Neuronal stem cell (in vitro differentiated cells): Measurements from ENCODE around the gene RYR1.

ENCODE experiments used
- DNase-seq: peaks from one replicate; pipeline ENCODE4 v3.0.0-alpha.2; 2013; ENCODE audit warnings: low spot score
- H2AFZ ChIP-seq: one replicate; pipeline ENCODE4 v1.6.1; 2013; ENCODE audit warnings: mild to moderate bottlenecking, low read length, inconsistent platforms
- H2AK5ac ChIP-seq: 2 replicates; pipeline ENCODE4 v1.6.1; 2013; ENCODE audit warnings: low read depth, mild to moderate bottlenecking, inconsistent platforms, low read length, moderate library complexity, mixed read lengths
- H2BK120ac ChIP-seq: 2 replicates; pipeline ENCODE4 v1.6.1; 2013; ENCODE audit warnings: low read depth, mild to moderate bottlenecking, inconsistent platforms, low read length, moderate library complexity, mixed read lengths
- H2BK12ac ChIP-seq: one replicate; pipeline ENCODE4 v1.6.1; 2013; ENCODE audit warnings: low read length, inconsistent platforms
- H2BK15ac ChIP-seq: 2 replicates; pipeline ENCODE4 v1.6.1; 2013; ENCODE audit warnings: mild to moderate bottlenecking, low read length, inconsistent platforms, mixed read lengths
- H2BK5ac ChIP-seq: one replicate; pipeline ENCODE4 v1.6.1; 2013; ENCODE audit warnings: inconsistent platforms, mild to moderate bottlenecking, low read length, moderate library complexity
- H3K14ac ChIP-seq: one replicate; pipeline ENCODE4 v1.6.1; 2013; ENCODE audit warnings: low read length, inconsistent platforms
- H3K18ac ChIP-seq: 2 replicates; pipeline ENCODE4 v1.6.1; 2013; ENCODE audit warnings: low read length, inconsistent platforms
- H3K23ac ChIP-seq: 2 replicates; pipeline ENCODE4 v1.6.1; 2013; ENCODE audit warnings: low read depth, mild to moderate bottlenecking, mixed read lengths, low read length, inconsistent platforms; ENCODE audit not compliant: poor library complexity
- H3K27ac ChIP-seq: replicated peaks from 3 replicates; pipeline ENCODE4 v1.5.1; 2013; ENCODE audit warnings: low read length, inconsistent platforms
- H3K27me3 ChIP-seq, 3 experiments: 2 replicates each; pipeline ENCODE4 v1.6.1; 2013; ENCODE audit warnings: low read length in 3 of 3, mild to moderate bottlenecking in 2 of 3, inconsistent platforms in 1 of 3, low read depth in 1 of 3, mixed read lengths in 1 of 3, moderate library complexity in 1 of 3; ENCODE audit not compliant: control insufficient read depth in 3 of 3, insufficient read depth in 3 of 3
- H3K36me3 ChIP-seq, 2 donors: replicated peaks in 1 of 2; 2 replicates each; pipeline ENCODE4 v1.6.1; 2013; ENCODE audit warnings: low read length in 2 of 2; ENCODE audit not compliant: control insufficient read depth in 2 of 2, insufficient read depth in 2 of 2
- H3K4ac ChIP-seq: 2 replicates; pipeline ENCODE4 v1.6.1; 2013; ENCODE audit warnings: inconsistent platforms, mild to moderate bottlenecking, low read length, moderate library complexity
- H3K4me1 ChIP-seq, 2 donors: 1 replicate in 1 of 2; 2 replicates in 1 of 2; pipeline ENCODE4 v1.6.1; 2013; ENCODE audit warnings: low read length in 2 of 2, low read depth in 1 of 2; ENCODE audit not compliant: control insufficient read depth in 2 of 2, insufficient read depth in 1 of 2
- H3K4me2 ChIP-seq: one replicate; pipeline ENCODE4 v1.6.1; 2013; ENCODE audit warnings: mild to moderate bottlenecking, low read length, inconsistent platforms; ENCODE audit not compliant: insufficient read depth, poor library complexity, severe bottlenecking
- H3K4me3 ChIP-seq, 2 donors: 2 replicates each; pipeline ENCODE4 v1.5.1; 2013; ENCODE audit warnings: low read length in 2 of 2, mild to moderate bottlenecking in 2 of 2, inconsistent platforms in 1 of 2, moderate library complexity in 1 of 2
- H3K79me1 ChIP-seq: one replicate; pipeline ENCODE4 v1.6.1; 2013; ENCODE audit warnings: low read depth, mild to moderate bottlenecking, inconsistent platforms, low read length, moderate library complexity
- H3K9ac ChIP-seq: one replicate; pipeline ENCODE4 v1.6.1; 2013; ENCODE audit warnings: mild to moderate bottlenecking, low read depth, low read length, inconsistent platforms; ENCODE audit not compliant: poor library complexity
- H3K9me3 ChIP-seq, 2 donors: replicated peaks in 1 of 2; 2 replicates each; pipeline versions ENCODE3 to v1.6.1; 2013; ENCODE audit warnings: low read length in 2 of 2, mild to moderate bottlenecking in 2 of 2, inconsistent platforms in 1 of 2, low read depth in 1 of 2, mixed read lengths in 1 of 2, moderate library complexity in 1 of 2; ENCODE audit not compliant: control insufficient read depth in 2 of 2, insufficient read depth in 1 of 2
- H4K8ac ChIP-seq: one replicate; pipeline ENCODE4 v1.6.1; 2013; ENCODE audit warnings: low read depth, mild to moderate bottlenecking, inconsistent platforms, low read length, moderate library complexity
- H4K91ac ChIP-seq: one replicate; pipeline ENCODE4 v1.6.1; 2013; ENCODE audit warnings: low read length, low read depth, mild to moderate bottlenecking, inconsistent platforms; ENCODE audit not compliant: poor library complexity
- WGBS, 2 donors: extraction: QIAGEN DNeasy Blood & Tissue Kit; methylation state at CpG; one replicate each; pipeline ENCODE4 v1.1.7; 2013; ENCODE audit warnings: missing lambda C conversion rate in 2 of 2, mixed read lengths in 1 of 2; ENCODE audit not compliant: insufficient read length in 2 of 2, insufficient replicate concordance in 1 of 2; ENCODE audit errors: extremely low coverage in 2 of 2; 5-methylcytosine and 5-hydroxymethylcytosine counted together

Gene RYR1

DNA sequence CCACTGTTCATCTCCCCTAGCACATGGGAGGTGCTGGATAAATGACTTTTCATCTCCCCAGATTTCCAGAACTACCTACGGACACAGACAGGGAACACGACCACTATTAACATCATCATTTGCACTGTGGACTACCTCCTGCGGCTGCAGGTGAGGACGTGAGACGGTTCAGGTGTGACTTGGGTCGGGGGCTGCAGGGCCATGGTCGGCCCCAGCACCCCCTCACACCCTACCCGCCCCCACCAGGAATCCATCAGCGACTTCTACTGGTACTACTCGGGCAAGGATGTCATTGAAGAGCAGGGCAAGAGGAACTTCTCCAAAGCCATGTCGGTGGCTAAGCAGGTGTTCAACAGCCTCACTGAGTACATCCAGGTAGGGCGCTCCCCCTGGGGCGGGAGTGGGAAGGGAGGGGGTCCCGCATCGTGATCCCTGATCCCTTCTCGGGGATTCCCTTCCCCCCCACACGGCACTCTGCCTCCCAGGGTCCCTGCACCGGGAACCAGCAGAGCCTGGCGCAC lies 109.9 kb downstream of the RYR1 start:
- Histone ChIP-seq H2BK5ac (no peak overlapping the region), H3K4me3 (no peak overlapping the region), H3K4me2 (no peak overlapping the region), H3K4ac (no peak overlapping the region), H3K4me1 (no peaks in the 10 kb centered on the region), H2AK5ac (peak overlapping the region; percentile 76), H3K27ac (no peak overlapping the region), H3K9me3 (peaks cover 0 to 1% of the 10 kb centered on the region in 2 donors), H3K79me1 (no peaks in the 10 kb centered on the region), H2BK120ac (no peak overlapping the region), H3K23ac (no peak overlapping the region), H3K18ac (no peak overlapping the region), H3K14ac (no peak overlapping the region), H4K8ac (no peak overlapping the region), H2BK15ac (no peak overlapping the region), H3K9ac (no peak overlapping the region), H2AFZ (no peak overlapping the region), H2BK12ac (no peak overlapping the region), H4K91ac (no peak overlapping the region), H3K36me3 (no peaks in the 10 kb centered on the region), H3K27me3 (no peaks in the 10 kb centered on the region)
- DNase-seq = no peak
- WGBS, 2 donors = no CpG with 5 or more reads among the region's 19 CpGs

DNA sequence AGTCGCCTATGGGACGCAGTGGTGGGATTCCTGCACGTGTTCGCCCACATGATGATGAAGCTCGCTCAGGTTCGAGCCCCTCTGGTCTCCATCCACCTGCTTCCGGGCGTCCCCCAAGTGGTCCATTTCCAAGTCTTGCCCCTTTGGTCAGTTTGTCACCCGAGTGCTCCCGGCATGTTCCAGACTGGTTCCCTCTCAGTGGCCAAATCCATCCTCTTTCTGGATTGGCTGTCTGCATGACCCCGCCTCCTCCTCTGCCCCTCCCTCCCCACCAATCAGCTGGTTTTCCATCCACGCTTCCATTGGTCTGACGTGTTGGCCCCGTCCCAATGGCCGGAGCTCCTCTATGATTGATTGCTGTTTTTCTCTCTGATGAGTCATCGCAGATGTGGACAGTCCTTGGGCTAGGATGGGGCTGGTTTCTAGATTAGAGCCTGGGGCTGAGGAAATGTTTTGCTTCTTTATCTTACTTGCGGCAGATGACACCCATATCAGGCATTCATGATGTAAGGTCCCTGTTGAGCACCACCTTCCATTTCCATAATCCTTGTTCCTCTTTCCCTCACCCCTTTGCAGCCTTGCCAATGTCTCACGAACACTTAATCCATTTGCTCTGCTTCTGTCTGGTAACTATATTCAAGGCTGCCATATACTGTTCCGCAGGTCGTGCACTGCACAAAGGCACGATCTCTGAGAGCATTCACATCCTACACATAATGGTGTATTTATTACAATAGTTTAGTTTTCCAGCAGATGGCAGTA lies 110.5 kb downstream of the RYR1 start:
- Histone ChIP-seq H2BK12ac (no peak overlapping the region), H4K8ac (no peak overlapping the region), H3K4me1 (no peaks in the 10 kb centered on the region), H2BK120ac (no peak overlapping the region), H2AK5ac (peak overlapping the region; percentile 76), H3K14ac (no peak overlapping the region), H2BK15ac (no peak overlapping the region), H3K79me1 (no peaks in the 10 kb centered on the region), H3K23ac (no peak overlapping the region), H3K18ac (no peak overlapping the region), H3K4me2 (no peak overlapping the region), H3K4me3 (no peak overlapping the region), H3K27ac (no peak overlapping the region), H2BK5ac (no peak overlapping the region), H3K9ac (no peak overlapping the region), H2AFZ (no peak overlapping the region), H3K27me3 (no peaks in the 10 kb centered on the region), H3K36me3 (no peaks in the 10 kb centered on the region), H4K91ac (no peak overlapping the region), H3K9me3 (peaks cover 0 to 1% of the 10 kb centered on the region in 2 donors), H3K4ac (no peak overlapping the region)
- WGBS, 2 donors = no CpG with 5 or more reads among the region's 21 CpGs
- no peak for DNase-seq

DNA sequence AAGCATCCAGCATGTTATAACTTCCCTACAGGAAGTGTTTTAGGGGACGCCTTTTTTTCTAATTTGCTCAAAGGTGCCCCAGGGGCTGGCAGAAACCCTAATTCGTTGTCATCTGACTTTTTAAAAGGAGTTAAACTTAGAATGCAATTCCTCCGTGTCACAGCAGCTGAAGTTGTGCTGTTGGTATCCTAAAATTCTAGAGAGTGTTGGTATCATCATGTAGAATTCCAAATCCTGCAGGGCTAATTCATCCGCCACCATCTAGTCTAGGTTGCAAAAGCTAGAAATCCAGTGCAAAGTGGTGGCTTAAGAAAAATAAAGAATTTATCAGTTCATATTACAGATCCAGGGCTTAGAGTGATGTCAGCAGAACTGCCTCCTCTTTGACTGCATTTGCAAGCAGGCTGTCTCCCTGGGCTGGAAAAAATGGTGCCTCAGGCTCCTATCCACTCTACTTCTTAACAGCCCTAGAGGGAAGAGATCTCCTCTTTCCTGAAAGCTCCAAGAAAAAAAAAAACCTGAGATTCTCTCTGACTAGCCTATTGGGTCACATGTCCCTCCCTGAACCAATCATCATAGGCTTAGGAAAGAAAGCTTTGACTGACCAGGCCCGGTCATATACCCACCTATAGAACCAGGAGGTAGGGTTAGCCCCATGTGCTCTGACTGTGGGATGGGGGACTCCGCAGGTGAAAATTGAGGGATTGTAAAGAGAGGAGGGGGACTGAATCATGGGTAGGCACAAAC lies 111.3 kb downstream of the RYR1 start:
- Histone ChIP-seq H4K8ac (no peak overlapping the region), H3K27me3 (no peaks in the 10 kb centered on the region), H3K9me3 (peaks cover 0 to 1% of the 10 kb centered on the region in 2 donors), H3K4me2 (no peak overlapping the region), H3K9ac (no peak overlapping the region), H2BK12ac (no peak overlapping the region), H3K27ac (no peak overlapping the region), H3K4ac (no peak overlapping the region), H3K4me3 (no peak overlapping the region), H2AK5ac (no peak overlapping the region), H4K91ac (no peak overlapping the region), H3K79me1 (no peaks in the 10 kb centered on the region), H2BK120ac (no peak overlapping the region), H3K18ac (no peak overlapping the region), H3K36me3 (no peaks in the 10 kb centered on the region), H2AFZ (peak overlapping the region; percentile 74), H3K4me1 (no peaks in the 10 kb centered on the region), H2BK15ac (no peak overlapping the region), H3K14ac (no peak overlapping the region), H2BK5ac (no peak overlapping the region), H3K23ac (no peak overlapping the region)
- no peak for DNase-seq
- WGBS, 2 donors = no CpG with 5 or more reads among the region's 6 CpGs

DNA sequence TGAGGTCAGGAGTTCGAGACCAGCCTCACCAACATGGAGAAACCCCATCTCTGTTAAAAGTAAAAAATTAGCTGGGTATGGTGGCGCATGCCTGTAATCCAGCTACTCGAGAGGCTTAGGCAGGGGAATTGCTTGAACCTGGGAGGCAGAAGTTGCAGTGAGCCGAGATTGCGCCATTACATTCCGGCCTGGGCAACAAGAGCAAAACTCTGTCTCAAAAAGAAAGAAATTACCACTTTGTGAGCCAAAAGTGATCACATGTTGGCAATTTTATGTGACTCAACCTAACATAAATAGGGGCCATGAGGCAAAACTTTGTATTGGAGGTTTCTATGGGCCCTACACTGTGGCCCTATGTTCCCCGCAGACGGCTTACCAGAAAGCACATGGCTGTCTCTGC lies 112.1 kb downstream of the RYR1 start:
- no peak overlapping the region for H2AFZ ChIP-seq
- H4K8ac ChIP-seq = no peak overlapping the region
- H3K4ac ChIP-seq = no peak overlapping the region
- WGBS, 2 donors = no CpG with 5 or more reads among the region's 8 CpGs
- no peak overlapping the region for H3K4me3 ChIP-seq
- H3K36me3 ChIP-seq = no peaks in the 10 kb centered on the region
- no peak overlapping the region for H3K18ac ChIP-seq
- no peak overlapping the region for H2BK120ac ChIP-seq
- H2BK12ac ChIP-seq = no peak overlapping the region
- H3K9ac ChIP-seq = no peak overlapping the region
- no peak overlapping the region for H2AK5ac ChIP-seq
- H3K4me2 ChIP-seq = no peak overlapping the region
- peaks cover 0 to 1% of the 10 kb centered on the region in 2 donors for H3K9me3 ChIP-seq
- no peaks in the 10 kb centered on the region for H3K79me1 ChIP-seq
- no peak overlapping the region for H3K27ac ChIP-seq
- no peaks in the 10 kb centered on the region for H3K4me1 ChIP-seq
- no peak overlapping the region for H2BK15ac ChIP-seq
- no peaks in the 10 kb centered on the region for H3K27me3 ChIP-seq
- H2BK5ac ChIP-seq = no peak overlapping the region
- no peak overlapping the region for H3K23ac ChIP-seq
- DNase-seq = no peak
- no peak overlapping the region for H4K91ac ChIP-seq
- no peak overlapping the region for H3K14ac ChIP-seq
